HG03095 (cell line): Measurements from ENCODE around the gene MELTF.
A peak's percentile ranks its signal among the peaks of the same experiment; 100 is the strongest.

Experiments used
- ATAC-seq: cut with Tn5 transposase; IDR thresholded peaks from one replicate; pipeline ENCODE4 v1.9.1; 2021; ENCODE audit warnings: moderate library complexity; ENCODE audit not compliant: unreplicated experiment

Gene MELTF

DNA sequence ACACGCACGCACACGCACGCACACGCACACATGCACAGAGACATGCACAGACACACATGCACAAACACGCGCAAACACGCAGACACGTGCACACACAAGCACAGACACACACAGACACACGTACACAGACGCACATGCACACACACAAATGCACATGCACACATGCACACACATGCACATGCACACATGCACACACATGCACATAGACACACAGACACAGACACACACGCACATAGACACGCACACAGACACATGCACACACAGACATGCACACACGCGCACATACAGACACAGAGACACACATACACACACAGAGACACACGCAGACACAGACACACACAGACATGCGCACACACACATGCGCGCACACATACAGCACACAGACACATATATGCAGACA, 34.6 kb downstream of the MELTF start:
- no peak for ATAC-seq

DNA sequence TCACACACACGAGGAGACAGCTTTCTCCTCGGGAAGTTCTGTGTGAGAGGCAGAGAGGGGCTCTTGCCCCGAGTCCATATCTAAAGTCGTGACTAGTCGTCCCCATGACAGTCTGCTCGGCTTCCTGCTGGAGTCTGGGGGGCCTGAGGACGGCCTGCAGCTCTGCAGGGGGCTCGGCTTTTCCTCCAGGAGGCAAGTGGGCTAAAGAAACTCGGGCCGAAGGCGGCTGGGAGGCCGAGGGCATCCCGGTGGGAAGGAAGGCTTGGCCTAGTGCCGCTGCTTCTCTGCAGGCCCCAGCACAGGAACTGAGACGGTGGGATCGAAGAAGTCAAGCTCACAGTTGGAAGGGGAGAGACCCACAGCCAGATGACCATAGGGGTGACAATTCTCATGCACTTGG, 35.6 kb downstream of the MELTF start:
- no peak for ATAC-seq

DNA sequence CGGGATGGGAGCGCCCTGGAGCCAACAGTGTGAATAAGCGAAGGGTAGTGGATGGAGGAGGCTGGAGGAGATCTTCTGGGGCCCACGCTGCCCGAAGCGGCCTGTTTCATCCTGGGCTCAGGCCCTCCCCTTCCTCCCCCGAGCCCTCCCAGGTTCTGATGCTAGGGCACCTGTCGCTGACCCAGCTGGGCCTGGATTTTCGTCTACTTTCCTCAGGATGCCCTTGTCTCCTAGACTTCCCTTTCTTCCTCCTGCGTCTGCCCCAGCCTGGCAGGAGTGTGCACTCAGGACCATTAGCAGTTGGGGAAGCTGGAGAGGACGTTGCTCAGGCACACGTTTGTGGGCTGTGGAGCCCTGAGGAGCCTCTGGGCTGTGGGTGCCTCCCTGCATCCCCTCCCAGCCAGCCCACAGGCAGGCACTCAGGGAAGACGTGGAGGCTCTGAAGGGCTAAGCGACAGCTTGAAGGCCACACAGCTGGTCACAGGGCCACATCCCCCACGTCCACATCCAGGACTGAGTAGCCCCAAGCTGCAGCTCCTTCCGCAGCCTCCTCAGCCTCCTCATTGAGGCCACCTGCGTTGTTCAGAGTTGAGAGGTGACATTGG, 37.1 kb downstream of the MELTF start:
- ATAC-seq = no peak

DNA sequence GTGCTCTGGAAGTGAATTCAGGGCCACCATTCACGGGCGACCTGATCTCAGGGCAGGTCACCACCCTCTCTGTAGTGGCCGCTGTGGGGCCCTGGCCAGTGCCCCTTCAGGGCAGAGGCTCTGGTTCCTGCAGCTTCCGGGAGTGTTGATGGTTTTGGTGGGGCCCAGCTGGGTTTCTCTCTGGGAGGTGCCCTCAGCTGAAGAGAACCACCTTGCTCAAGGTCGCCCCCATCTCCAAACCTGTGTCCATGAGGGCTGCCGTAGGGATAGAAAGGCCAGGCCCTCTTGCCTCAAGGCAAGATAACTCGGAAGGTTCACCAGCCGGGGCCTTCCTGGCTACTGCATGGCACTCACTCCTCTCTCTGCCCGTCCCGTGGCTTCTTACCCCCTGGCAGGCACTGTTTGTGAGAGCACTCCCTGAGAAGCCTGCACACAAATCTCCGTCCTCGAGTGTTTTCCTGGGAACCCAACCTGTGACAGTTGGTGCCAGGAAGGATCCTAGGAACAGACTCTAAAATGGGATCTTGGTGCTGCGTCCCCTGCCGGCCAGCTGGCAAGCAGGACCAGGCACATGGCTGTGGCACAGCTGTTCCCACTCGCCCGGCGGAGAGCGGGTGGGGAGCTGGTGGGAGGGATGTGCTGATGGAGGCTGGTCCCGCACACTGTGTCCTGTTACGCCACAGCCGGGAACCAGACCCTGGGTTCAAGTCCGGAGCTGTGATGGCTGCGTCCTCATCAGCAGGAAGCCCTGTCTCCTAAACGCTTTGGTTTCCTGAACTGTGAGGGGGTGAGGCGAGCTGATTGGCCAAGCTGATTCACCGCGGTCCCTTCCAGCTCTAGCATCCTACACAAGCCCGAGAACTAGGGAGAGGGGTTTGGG, 37.8 kb downstream of the MELTF start:
- no peak for ATAC-seq

DNA sequence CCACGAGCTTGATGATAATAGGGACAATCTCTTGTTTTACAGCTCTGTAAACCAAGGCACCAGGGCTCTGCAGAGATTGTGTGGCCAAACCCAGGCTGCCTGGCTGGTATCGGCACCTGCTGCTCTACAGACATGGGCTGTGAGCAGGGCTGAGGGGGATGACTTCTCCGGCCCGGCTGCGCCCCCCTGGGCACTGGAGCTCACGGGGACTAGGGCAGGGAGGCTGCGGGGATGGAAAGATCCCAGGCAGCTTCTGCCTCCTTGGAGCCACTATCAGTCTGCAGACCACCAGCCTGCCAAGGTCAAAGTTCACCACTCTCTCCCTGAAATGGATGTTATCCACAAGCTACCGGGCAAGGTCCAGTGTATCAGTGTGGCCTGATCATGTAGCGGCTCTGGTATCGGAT, 39.0 kb downstream of the MELTF start:
- no peak for ATAC-seq

DNA sequence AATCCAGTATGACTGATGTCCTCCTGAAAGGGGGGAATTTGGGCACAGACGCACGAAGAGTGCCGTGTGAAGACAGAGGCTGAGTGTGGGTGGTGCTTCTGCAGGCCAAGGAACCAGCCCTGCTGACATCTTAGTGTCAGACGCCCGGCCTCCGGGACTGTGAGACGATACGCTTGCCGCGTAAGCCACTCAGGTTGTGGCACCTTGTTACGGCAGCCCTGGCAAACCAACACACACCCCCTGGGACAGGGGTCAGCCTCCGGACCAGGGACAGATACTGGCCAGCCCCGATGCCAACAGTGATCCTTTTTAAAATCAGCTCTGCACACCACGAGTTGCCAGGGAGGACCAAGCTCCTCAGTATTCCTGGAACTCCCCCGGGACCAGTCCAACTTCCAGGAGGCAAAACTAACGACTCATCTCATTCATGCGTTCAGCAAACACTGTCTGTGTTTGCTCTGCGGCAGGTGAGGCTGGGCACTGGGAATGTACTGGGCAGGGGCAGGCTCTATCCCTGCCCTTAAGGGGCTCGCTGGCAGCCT, 39.8 kb downstream of the MELTF start:
- ATAC-seq = no peak

DNA sequence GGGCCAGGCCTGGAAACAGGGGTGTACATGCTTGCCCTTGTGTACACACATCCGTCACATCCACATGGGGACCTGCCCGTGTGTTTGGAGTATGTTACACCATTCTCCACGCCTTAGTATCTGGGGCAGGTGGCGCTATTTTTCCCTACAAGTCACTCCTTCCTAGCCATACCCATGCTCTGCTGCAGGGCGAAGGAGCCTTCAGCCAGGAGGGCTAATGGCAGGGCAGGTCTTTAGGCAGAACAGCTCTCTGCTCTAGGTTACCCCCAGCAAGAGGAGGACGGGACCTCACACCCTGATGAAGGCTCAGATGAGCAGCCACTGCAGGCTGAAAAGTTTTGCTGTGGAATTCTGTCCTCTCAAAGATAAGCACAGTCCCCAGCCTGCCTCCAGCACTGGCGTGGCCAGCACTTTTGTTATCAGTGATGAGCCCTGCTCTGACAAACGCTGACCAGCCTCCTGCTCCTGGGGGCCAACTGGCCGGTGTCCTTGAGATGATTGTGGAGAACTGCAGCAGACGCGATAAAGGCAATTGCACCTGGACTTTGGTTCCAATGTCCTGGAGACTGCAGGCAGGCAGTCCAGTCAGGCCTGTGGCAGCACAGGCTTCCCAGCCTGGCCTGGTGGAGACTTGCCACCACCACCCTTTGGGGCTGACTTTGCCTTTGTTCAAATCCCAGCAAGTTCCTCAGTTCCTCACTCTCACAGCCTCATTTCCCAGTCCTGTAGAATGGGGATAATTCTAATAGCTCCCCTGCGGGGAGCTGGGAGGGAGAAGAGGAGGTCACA, 41.2 kb downstream of the MELTF start:
- no peak for ATAC-seq

DNA sequence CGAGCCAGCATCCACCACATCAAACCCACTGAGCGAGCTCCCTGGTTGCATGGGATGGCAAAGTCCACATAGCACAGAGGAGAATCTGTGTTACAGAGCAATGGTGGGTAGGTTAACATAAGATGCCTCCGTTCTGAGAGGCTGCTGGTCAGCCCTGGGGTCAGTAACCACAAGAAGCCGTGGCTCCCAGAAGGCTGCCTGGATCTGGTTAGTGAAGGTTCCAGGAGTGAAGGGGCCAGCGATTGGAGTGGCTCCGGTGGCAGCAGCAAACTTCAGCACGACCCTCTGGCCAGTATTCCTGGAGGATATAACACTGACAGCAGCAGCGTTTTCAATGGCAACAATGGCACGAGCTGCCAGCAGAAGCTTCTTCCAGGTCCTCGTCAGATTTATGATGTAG, 42.6 kb downstream of the MELTF start:
- no peak for ATAC-seq

DNA sequence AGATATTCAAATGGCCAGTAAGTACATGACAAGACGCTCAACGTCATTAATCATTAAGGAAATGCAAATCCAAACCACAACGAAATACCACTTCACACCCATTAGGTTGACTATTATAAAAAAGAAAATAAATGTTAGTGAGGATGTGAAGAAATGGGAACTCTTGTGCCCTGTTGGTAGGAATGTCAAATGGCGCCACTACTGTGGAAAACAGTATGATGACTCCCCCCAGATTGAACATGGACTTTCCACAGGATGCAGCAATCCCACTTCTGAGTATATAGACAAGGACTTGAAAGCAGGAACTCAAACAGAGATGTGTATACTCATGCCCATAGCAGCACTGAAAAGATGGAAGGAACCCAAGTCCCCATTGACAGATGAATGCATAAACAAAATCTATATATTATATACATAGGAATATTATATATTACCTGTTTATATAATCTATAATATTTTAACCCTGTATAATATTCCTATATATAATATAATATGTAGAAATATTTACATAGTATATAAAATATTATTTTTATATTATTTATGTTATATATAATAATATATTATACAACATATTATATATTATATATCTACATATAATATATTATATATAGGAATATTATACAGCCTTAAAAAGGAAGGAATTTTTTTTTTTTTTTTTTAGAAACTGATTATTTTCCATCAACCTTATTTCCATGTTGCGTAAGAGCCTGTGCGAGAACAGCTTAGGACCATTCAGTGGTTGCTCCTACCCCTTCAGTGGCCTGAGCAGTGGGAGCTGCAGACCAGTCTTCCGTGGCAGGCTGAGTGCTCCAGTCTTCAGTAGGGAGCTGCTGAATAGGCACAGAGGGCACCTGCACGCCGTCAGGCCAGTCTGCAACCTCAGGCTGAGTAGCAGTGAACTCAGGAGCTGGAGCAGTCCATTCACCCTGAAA, 43.4 kb downstream of the MELTF start:
- ATAC-seq = no peak

DNA sequence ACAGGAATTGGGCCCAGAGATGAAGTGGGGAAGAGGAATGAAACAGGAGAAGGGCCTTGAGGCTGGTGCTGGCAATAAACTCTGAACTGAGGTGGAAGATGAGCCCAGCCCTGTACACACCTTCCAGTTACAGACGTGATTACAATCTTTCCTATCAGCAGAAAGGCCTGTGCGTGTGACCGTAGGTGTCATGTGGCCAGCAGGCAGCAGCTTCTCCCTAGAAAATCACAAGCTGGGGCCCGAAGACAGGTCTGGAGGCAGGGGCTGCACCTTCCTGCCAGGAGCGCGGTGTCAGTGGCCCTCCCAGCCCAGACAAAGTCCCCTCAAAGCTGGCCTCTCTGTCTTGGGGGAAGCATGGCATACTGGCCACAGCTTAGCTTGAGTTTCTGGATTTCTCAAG, 44.3 kb downstream of the MELTF start:
- no peak for ATAC-seq

DNA sequence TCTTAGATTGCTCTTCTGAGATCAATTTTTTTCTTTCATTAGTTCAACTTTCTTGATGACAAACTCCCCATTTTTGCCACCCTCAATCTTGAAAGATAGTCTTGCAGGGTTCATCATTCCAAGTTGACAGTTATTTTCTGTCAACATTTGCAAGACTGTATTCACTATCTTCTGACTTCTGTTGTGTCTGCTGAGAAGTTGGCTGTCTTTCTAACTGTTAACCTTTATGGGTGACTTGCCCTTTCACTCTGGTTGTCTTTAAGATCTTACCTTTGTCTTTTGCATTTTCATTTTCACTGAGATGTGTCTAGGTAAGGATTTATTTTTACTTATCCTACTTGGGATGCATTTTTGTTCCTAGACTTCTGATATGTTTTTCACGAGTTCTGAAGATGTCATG, 46.4 kb downstream of the MELTF start:
- no peak for ATAC-seq

DNA sequence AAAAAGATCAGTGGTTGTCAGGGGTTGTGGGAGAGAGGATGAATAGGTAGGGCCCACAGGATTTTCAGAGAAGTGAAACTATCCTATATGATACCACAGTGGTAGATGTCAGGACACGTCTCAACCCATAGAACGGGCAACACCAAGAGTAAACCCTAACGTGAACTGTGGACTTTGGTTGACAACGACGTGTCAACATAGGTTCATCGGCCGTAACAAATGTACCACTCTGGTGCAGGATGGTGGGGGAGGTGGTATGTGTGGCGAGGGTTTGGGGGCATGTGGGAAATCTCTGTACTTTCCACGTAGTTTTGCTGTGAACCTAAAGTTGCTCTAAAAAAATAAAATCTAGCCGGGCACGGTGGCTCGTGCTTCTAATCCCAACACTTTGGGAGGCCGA, 48.0 kb downstream of the MELTF start:
- ATAC-seq = no peak

DNA sequence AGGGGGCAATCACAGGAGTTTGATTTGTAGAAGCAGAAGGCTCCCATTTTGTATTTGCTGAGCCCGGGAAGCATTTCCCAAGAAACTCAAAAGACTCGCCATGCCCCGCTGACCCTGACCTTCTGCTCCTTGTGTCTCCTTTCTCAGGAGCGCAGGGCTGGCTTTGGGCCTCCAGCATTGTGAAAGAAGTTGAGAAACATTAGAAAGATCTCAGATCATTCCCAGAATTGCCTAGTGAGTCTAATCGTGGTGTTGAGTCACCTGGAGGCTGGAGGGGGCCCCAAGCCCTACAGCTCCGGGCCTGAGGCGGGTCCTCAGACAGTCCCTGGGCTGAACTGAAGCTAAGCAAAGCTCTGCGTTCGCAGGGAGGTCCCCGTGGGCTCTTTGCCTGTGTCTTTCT, 50.1 kb downstream of the MELTF start:
- no peak for ATAC-seq

DNA sequence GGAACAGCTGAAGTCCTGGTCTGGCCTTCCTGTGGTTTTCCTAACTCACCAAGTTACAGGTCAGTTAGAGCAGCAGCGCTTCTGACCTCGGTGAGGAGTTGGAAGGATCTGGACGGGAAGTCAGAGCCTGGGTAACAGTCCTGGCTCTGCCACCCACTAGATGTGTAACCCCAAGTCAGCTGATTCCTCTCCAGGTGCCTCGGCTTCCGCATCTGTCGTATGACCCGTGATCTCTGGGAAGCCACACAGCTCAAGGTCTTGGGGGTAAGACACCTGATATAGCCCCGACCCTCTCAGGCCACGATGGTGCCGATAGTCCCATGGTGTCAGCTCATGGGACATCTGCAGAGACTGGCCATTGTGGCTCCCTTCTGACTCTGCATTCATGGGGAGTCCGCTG, 52.7 kb downstream of the MELTF start:
- ATAC-seq = no peak

DNA sequence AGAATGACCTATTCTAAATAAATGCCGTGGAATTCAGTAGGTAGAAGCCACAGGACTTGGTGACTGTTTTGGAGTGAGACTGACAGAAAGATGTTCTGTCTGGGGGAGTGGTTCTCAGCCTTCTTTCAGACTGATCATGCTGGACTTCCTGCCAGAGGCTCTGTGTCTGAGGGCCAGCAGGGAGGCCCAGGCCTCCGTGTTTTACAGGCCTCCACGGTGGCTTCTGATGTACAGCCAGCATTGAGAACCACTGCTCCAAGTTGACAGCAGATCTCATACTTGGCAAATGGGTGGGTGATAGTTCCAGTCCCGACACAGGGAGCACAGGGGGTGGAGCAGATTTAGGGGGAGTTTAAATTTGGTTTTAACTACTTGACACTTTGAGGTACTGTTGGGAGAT, 54.3 kb downstream of the MELTF start:
- ATAC-seq = no peak

DNA sequence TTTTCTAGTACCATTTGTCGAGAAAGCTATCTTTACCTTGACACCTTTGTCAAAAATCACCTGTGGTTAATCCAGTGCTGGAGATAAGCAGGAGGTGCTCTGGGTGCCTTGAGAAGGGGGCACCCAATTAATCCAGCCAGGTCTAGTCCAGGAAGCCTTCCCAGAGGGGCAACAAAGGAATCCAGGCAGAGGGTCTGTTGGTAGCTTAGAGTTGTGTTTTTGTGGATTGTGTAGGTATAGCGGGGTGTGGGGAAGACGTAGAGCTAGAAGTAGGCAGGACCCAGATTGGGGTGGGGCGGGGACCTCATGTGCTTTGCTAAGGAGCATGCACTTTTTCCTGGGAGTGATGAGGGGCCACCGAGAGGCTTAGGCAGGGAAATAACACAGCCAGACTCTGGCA, 55.0 kb downstream of the MELTF start:
- no peak for ATAC-seq

DNA sequence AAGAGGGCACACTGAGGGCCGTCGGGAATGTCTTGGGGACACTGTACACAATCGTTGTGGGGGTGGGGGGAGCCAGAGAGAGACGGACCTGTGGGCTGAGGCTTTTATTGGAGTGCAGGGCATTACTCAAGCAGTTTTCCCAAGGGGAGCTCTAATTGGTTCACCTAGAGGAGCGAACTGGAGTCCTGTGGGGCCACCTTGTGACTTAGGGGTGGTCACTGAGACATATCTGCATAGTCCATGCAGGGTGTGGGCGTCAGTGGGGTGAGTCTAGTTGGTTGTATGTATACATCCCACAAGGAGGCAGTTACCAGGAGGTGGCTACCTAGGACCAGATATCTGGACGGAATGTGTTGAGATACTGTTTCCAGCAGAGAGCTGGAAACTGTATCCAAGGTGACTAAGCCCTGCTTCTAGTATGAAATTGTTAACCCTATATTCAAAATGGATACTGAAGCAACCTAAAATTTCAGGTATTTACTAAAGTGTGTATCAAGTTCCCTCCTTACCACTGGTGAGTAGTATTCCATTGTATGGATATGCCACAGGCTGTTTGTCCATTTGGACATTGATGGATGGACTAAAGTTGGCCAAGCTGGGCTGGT, 58.4 kb downstream of the MELTF start:
- no peak for ATAC-seq

DNA sequence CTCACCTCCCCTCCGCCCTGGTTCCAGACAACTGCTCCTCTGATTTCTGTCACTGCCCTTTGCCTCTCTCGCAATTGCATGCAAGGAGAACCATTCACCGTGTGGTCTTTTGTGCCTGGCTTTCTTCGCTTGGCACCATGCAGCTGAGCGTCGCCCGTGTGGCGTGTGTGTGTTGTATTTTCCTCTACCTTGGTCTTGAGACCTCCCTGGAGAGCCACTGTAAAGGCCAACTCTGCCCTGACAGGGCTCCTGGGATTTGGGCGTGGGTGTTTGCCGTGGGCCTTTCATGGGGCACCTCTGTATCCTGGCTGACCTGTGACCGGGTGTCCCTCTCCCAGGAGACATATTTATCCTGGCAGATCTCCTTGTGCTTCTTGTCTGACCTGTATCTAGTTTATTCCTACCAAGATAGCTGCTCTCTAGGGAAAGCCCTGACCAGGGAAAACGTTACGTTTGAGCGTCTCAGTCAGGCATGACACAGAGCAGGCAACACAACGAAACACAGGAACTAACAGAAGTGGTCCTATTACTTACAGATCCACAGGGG, 59.0 kb downstream of the MELTF start:
- no peak for ATAC-seq

DNA sequence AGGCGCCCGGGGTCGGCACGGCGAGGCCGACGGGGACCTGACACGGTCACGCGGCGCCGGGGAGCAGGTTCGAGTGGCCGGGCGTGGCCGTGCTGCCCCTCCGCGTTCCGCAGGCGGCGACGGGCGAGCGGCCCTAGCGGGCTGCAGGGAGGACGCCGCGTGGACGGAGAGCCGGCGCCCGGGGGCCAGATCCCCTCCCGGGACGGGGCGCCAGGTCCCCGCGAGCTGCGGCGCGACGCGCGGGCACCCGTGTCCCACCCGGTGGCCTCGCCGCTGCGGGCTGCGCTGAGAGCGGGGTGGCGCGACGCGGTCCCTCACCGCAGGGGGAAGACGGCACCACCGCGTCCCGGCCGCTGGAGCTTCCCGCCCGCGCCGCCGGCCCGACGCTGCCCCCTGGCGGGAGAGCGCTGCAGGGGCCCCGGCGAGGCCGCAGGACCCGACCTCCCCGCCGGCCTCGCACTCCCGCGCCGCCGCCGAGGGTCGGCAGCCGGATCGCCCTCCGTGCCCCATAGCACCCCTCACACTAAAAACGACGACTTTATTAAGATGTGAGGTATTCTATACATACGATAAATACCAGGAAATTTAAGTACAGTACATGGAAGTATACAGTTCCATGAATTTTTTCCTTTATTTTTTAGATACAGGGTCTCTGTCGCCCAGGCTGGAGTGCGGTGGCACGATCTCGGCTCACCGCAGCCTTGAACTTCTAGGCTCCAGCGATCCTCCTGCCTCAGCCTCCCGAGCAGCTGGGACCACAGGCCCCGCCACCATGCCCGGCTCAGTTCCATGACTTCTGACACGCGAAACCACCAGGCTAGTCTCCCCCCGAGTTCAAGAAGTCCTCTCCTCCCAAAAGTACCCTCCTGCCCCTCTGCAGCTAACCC, 59.7 kb downstream of the MELTF start:
- peak; percentile 42 for ATAC-seq
